ENCODE measurements around the gene WASF3.

Gene WASF3

DNA sequence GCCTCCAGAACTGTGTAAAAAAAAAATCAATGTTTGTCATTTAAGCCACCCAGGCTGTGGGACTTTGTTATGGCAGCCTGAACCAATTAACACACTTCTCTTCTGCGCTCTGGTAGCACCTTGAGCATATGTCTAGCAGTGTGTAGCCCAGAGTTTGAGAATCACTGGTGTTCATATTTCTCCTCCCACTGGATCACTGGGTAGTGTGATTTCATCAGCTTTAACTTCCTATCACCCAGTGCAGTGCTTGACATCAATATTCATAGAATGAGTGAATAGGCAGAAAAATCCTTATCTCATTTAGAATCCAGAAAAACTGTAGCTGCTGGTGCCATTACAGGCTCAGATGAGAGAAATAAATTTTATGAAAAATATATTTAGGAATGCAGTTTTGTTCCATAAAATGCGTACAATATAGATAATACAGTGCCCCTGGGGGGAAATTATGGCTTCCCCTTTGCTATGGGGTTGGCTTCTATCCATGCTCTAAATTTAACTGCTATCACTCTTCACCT is 30.7 kb upstream of the WASF3 start:
- Histone ChIP-seq H3K4me1 (ENCODE audit: control insufficient read depth in 1 of 2, insufficient read depth in 2 of 2, low read length in 2 of 2) (no peaks in the 10 kb centered on the region), H3K9me3 (ENCODE audit: control insufficient read depth in 1 of 2, low read length in 2 of 2) (no peaks in the 10 kb centered on the region), H3K27me3 (ENCODE audit: control insufficient read depth in 1 of 2, insufficient read depth in 2 of 2, low read length in 2 of 2) (peaks cover 0 to 4% of the 10 kb centered on the region in 2 donors), H3K27ac (ENCODE audit: low read depth, low read length) (no peak overlapping the region), H3K4me3 (ENCODE audit: low read depth in 1 of 2, low read length in 2 of 2) (no peak overlapping the region), H3K36me3 (ENCODE audit: control insufficient read depth in 1 of 2, insufficient read depth in 2 of 2, low read length in 2 of 2) (no peaks in the 10 kb centered on the region), H3K9ac (ENCODE audit: low read depth in 1 of 2, low read length in 2 of 2) (no peak overlapping the region)

DNA sequence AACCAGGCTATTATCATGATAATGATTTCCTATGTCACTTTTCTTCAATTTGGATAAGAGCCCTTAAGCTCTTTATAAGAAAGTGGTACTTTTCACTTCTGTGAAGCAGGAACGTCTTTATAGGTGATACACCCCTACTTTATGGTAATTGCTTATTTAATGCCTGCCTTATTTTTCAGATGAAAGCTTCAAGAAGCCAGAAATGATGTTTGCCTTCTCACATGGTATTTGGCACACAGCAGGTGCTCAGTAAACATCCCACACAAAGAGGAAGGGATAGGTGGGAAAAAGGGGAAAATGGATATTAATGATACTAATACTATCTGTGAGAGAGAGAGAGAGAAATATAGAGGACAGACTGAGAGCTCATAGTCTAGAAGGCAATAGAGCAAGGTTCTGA is 29.0 kb upstream of the WASF3 start:
- H3K27me3 ChIP-seq (ENCODE audit: control insufficient read depth in 1 of 2, insufficient read depth in 2 of 2, low read length in 2 of 2): peaks cover 0 to 4% of the 10 kb centered on the region in 2 donors
- H3K4me3 ChIP-seq (ENCODE audit: low read depth in 1 of 2, low read length in 2 of 2): no peak overlapping the region
- no peaks in the 10 kb centered on the region for H3K9me3 ChIP-seq (ENCODE audit: control insufficient read depth in 1 of 2, low read length in 2 of 2)
- H3K9ac ChIP-seq (ENCODE audit: low read depth in 1 of 2, low read length in 2 of 2): no peak overlapping the region
- H3K27ac ChIP-seq (ENCODE audit: low read depth, low read length): no peak overlapping the region
- H3K36me3 ChIP-seq (ENCODE audit: control insufficient read depth in 1 of 2, insufficient read depth in 2 of 2, low read length in 2 of 2): no peaks in the 10 kb centered on the region
- no peaks in the 10 kb centered on the region for H3K4me1 ChIP-seq (ENCODE audit: control insufficient read depth in 1 of 2, insufficient read depth in 2 of 2, low read length in 2 of 2)

DNA sequence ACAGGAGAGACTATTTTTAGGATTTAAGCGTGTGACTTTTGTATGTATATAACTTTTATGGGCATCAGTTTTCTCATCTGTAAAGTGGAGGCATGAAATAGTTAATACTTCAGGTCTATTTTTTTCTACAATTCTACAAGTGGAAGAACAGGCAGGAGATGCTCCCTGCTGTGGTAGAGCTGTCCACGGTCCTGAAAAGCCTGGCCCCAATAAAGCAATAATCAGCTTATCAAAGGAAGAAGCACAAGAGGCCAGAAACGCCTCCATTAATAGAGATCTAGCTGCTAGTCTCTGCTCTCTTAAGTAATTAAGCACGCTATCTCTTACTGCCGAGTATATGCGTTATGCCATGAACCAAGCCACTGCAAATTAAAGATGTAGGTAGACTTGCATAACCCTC is 28.0 kb upstream of the WASF3 start:
- H3K9ac ChIP-seq (ENCODE audit: low read depth in 1 of 2, low read length in 2 of 2): no peak overlapping the region
- H3K27ac ChIP-seq (ENCODE audit: low read depth, low read length): no peak overlapping the region

DNA sequence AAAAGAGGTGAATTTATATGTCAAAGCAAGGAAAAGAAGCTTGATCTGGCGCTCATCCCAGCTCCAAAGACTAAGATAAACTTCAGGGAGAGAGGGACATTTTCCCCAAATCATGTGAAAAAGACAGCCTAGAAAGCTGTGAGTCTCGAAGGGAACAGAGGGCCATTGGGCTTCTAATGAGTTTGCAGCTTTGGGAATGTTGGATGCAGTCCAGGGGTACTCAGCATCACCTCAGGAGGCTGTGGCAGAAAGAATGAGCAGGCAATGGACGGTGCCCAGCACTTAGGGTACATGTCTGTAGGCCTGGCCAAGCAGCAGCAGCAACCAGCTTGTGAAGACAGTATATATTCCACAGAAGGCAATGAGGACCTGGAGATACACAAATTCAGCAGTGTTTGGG is 25.7 kb upstream of the WASF3 start:
- Histone ChIP-seq H3K36me3 (ENCODE audit: control insufficient read depth in 1 of 2, insufficient read depth in 2 of 2, low read length in 2 of 2) (no peaks in the 10 kb centered on the region), H3K9me3 (ENCODE audit: control insufficient read depth in 1 of 2, low read length in 2 of 2) (no peaks in the 10 kb centered on the region), H3K4me3 (ENCODE audit: low read depth in 1 of 2, low read length in 2 of 2) (no peak overlapping the region), H3K27me3 (ENCODE audit: control insufficient read depth in 1 of 2, insufficient read depth in 2 of 2, low read length in 2 of 2) (peaks cover 0 to 4% of the 10 kb centered on the region in 2 donors), H3K4me1 (ENCODE audit: control insufficient read depth in 1 of 2, insufficient read depth in 2 of 2, low read length in 2 of 2) (no peaks in the 10 kb centered on the region), H3K9ac (ENCODE audit: low read depth in 1 of 2, low read length in 2 of 2) (no peak overlapping the region), H3K27ac (ENCODE audit: low read depth, low read length) (no peak overlapping the region)

More for the DNA sequence above, 28.0 kb upstream of the WASF3 start:
- H3K27me3 ChIP-seq (ENCODE audit: control insufficient read depth in 1 of 2, insufficient read depth in 2 of 2, low read length in 2 of 2): peaks cover 0 to 4% of the 10 kb centered on the region in 2 donors
- H3K4me3 ChIP-seq (ENCODE audit: low read depth in 1 of 2, low read length in 2 of 2): no peak overlapping the region
- no peaks in the 10 kb centered on the region for H3K9me3 ChIP-seq (ENCODE audit: control insufficient read depth in 1 of 2, low read length in 2 of 2)
- H3K4me1 ChIP-seq (ENCODE audit: control insufficient read depth in 1 of 2, insufficient read depth in 2 of 2, low read length in 2 of 2): no peaks in the 10 kb centered on the region
- no peaks in the 10 kb centered on the region for H3K36me3 ChIP-seq (ENCODE audit: control insufficient read depth in 1 of 2, insufficient read depth in 2 of 2, low read length in 2 of 2)

DNA sequence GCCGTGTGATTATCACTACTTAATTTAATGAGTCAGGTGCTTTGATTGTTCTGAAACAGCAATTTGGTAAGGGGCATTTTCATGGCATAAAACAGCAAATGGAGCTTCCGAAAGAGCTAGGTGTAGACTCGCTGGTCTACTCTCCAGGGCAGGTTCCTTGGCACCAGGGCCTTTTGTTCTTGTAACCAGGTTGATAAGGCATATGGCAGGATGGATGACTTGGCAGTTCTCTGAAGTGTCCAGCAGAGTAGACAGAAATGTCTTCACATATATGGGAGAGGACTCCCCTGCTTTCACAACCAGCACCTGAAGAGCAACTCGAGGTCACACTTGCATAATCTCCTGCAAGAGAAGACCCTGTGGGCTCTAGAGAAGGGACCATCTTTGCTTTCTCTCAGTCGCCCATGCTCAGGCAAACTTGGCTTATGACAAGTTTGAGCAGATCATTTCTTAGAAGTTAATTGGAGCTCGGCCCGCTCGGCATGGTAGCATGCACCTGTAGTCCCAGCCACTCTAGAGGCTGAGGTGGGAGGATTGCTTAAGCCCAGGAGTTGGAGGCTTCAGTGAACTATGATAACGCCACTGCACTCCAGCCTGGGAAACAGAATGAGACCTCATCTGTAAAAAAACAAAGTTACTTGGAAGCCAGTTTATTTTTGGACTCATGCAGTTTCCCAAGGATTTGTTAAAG is 23.3 kb upstream of the WASF3 start:
- H3K4me1 ChIP-seq (ENCODE audit: control insufficient read depth in 1 of 2, insufficient read depth in 2 of 2, low read length in 2 of 2): peaks cover 0 to 7% of the 10 kb centered on the region in 2 donors
- no peaks in the 10 kb centered on the region for H3K9me3 ChIP-seq (ENCODE audit: control insufficient read depth in 1 of 2, low read length in 2 of 2)
- H3K27me3 ChIP-seq (ENCODE audit: control insufficient read depth in 1 of 2, insufficient read depth in 2 of 2, low read length in 2 of 2): no peaks in the 10 kb centered on the region
- H3K36me3 ChIP-seq (ENCODE audit: control insufficient read depth in 1 of 2, insufficient read depth in 2 of 2, low read length in 2 of 2): no peaks in the 10 kb centered on the region
- no peak overlapping the region for H3K4me3 ChIP-seq (ENCODE audit: low read depth in 1 of 2, low read length in 2 of 2)
- no peak overlapping the region for H3K9ac ChIP-seq (ENCODE audit: low read depth in 1 of 2, low read length in 2 of 2)
- no peak overlapping the region for H3K27ac ChIP-seq (ENCODE audit: low read depth, low read length)

DNA sequence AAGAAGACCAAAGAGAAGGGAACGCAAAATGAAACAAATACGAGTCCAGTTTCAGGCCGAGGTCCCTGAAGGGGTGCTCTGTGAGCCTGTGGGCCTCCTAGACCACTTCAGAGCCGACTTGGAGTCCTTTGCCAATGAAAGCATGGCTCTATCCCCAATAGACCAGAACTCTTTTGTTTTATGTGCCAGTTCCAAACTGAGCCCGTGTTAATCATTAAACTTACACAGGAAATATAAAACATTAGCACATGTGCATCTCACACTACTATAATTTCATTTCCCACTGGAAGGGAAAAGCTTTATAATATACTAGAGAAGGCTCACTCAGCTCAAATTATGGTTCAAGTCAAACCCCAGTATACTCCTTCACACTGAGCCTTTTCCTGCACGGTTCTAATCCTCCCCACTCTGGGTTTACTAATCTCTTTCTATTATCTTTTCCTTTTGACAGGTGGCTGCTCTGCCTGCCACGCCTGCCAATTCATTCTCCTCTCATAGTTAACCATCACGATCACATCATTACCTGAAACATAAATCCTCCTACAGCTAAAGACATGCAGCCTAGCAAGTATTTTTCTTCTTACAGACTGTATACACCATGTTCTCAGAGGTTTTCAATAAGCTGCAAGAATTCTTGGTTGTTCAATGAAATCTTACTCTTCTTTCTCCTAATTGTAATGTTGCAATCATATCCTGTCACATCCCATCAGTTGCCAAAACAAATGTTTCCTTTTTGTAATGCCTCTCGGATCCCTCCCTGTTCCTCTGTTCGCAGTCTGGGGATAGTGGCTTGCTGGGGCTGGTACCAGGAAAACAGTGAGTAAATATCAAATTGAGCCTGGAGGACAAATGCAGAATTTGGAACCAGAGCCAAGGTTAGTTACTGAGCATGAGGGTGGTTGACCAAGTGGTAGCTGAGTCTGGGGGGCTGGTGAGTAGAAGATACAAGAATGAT is 18.8 kb upstream of the WASF3 start:
- no peaks in the 10 kb centered on the region for H3K9me3 ChIP-seq (ENCODE audit: control insufficient read depth in 1 of 2, low read length in 2 of 2)
- H3K4me3 ChIP-seq (ENCODE audit: low read depth in 1 of 2, low read length in 2 of 2): no peak overlapping the region
- H3K36me3 ChIP-seq (ENCODE audit: control insufficient read depth in 1 of 2, insufficient read depth in 2 of 2, low read length in 2 of 2): no peaks in the 10 kb centered on the region
- H3K9ac ChIP-seq (ENCODE audit: low read depth in 1 of 2, low read length in 2 of 2): no peak overlapping the region
- H3K27me3 ChIP-seq (ENCODE audit: control insufficient read depth in 1 of 2, insufficient read depth in 2 of 2, low read length in 2 of 2): no peaks in the 10 kb centered on the region
- peaks cover 0 to 7% of the 10 kb centered on the region in 2 donors for H3K4me1 ChIP-seq (ENCODE audit: control insufficient read depth in 1 of 2, insufficient read depth in 2 of 2, low read length in 2 of 2)
- H3K27ac ChIP-seq (ENCODE audit: low read depth, low read length): no peak overlapping the region

DNA sequence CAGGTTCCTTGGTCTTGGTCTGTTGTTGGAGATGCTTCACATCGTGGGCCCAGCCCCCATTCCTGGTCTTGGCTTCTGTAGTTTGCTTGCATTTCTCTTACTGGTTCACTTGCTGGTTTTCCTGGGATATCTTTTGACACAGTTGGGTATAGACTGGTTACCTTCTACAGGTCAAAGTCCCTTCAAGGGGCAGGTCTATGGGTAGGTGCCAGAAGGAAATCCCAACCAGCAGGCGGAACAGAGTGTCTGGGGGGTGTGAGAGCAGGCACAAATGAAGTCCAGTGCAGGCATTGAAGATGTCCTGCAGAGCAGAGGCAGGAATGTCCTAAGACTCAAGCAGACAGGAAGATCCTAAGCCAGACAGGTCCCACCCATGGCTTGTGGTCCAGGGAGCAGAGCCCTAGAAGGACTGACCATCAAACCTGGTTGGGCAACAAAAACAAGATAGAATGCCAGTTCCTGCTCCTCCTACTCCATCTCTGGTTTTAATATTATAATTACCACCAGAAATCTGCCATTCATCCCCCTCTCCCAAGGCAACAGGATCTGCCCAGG is 17.7 kb upstream of the WASF3 start:
- H3K9me3 ChIP-seq (ENCODE audit: control insufficient read depth in 1 of 2, low read length in 2 of 2): no peaks in the 10 kb centered on the region
- H3K27me3 ChIP-seq (ENCODE audit: control insufficient read depth in 1 of 2, insufficient read depth in 2 of 2, low read length in 2 of 2): peaks cover 0 to 3% of the 10 kb centered on the region in 2 donors
- H3K9ac ChIP-seq (ENCODE audit: low read depth in 1 of 2, low read length in 2 of 2): no peak overlapping the region
- H3K4me3 ChIP-seq (ENCODE audit: low read depth in 1 of 2, low read length in 2 of 2): no peak overlapping the region
- peaks cover 0 to 7% of the 10 kb centered on the region in 2 donors for H3K4me1 ChIP-seq (ENCODE audit: control insufficient read depth in 1 of 2, insufficient read depth in 2 of 2, low read length in 2 of 2)
- H3K27ac ChIP-seq (ENCODE audit: low read depth, low read length): no peak overlapping the region
- H3K36me3 ChIP-seq (ENCODE audit: control insufficient read depth in 1 of 2, insufficient read depth in 2 of 2, low read length in 2 of 2): no peaks in the 10 kb centered on the region

DNA sequence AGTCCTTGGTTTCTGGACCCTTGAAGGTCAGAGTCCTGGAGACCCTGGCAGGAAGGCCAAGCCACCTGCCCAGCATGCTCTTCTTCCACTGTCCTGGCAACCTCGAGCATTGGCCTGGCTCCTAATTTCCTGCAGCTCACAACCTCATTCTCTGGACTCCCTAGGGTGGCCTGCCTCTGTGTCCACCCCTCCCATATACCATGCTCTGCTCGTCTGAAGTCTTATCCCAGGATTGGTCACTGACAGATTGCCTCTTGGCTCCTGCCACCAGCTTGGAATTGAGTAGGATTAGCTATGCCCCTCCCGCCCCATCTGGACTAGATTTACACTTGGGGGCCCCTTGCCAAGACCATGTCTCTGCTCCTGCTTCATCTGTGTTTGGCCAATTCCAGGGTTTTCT is 17.1 kb upstream of the WASF3 start:
- H3K9me3 ChIP-seq (ENCODE audit: control insufficient read depth in 1 of 2, low read length in 2 of 2): no peaks in the 10 kb centered on the region
- no peaks in the 10 kb centered on the region for H3K36me3 ChIP-seq (ENCODE audit: control insufficient read depth in 1 of 2, insufficient read depth in 2 of 2, low read length in 2 of 2)
- H3K4me1 ChIP-seq (ENCODE audit: control insufficient read depth in 1 of 2, insufficient read depth in 2 of 2, low read length in 2 of 2): peaks cover 0 to 7% of the 10 kb centered on the region in 2 donors
- H3K4me3 ChIP-seq (ENCODE audit: low read depth in 1 of 2, low read length in 2 of 2): no peak overlapping the region
- no peak overlapping the region for H3K9ac ChIP-seq (ENCODE audit: low read depth in 1 of 2, low read length in 2 of 2)
- peaks cover 0 to 5% of the 10 kb centered on the region in 2 donors for H3K27me3 ChIP-seq (ENCODE audit: control insufficient read depth in 1 of 2, insufficient read depth in 2 of 2, low read length in 2 of 2)
- H3K27ac ChIP-seq (ENCODE audit: low read depth, low read length): no peak overlapping the region

DNA sequence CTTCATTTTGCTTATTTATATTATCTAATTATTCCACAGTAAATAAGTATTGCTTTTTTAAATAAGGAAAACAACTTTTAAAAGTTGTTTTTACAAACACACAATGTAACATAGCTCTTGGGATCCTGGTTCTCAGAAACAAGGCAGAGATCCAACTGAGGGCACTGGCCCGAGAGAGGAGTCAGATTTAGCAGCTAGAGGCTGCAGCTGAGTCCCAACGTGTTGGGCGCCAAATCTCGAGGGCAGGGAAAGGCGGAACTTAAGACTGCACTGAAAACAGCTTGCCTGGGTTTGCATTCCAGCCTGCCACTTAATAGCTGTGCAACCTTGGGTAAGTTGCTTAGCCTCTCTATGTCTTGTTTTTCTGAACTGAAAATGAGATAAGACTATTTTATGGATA is 16.4 kb upstream of the WASF3 start:
- H3K27me3 ChIP-seq (ENCODE audit: control insufficient read depth in 1 of 2, insufficient read depth in 2 of 2, low read length in 2 of 2): peaks cover 0 to 5% of the 10 kb centered on the region in 2 donors
- H3K9me3 ChIP-seq (ENCODE audit: control insufficient read depth in 1 of 2, low read length in 2 of 2): no peaks in the 10 kb centered on the region
- H3K4me1 ChIP-seq (ENCODE audit: control insufficient read depth in 1 of 2, insufficient read depth in 2 of 2, low read length in 2 of 2): peaks cover 0 to 7% of the 10 kb centered on the region in 2 donors
- no peaks in the 10 kb centered on the region for H3K36me3 ChIP-seq (ENCODE audit: control insufficient read depth in 1 of 2, insufficient read depth in 2 of 2, low read length in 2 of 2)
- H3K4me3 ChIP-seq (ENCODE audit: low read depth in 1 of 2, low read length in 2 of 2): no peak overlapping the region
- H3K9ac ChIP-seq (ENCODE audit: low read depth in 1 of 2, low read length in 2 of 2): no peak overlapping the region
- no peak overlapping the region for H3K27ac ChIP-seq (ENCODE audit: low read depth, low read length)
